GM10266 (cell line): ENCODE data around the gene BICDL1.

Experiments used
- DNase-seq: peaks from one replicate; pipeline ENCODE4 v3.0.0; 2012; ENCODE audit errors: extremely low spot score
- CTCF ChIP-seq: IDR thresholded peaks from 2 replicates; pipeline ENCODE4 v1.5.1; 2012; ENCODE audit warnings: mild to moderate bottlenecking, low read depth; ENCODE audit not compliant: control insufficient read depth, insufficient read depth; ENCODE audit errors: missing control alignments

BICDL1 gene

GRCh38 chr12:120137833-120138232 lies 148.8 kb downstream of the BICDL1 start:
- no peak for DNase-seq
- no peak for TF ChIP-seq CTCF

GRCh38 chr12:120138366-120138765 lies 149.3 kb downstream of the BICDL1 start:
- DNase-seq: no peak
- TF ChIP-seq CTCF: no peak

GRCh38 chr12:120139958-120140357 lies 150.9 kb downstream of the BICDL1 start:
- no peak for TF ChIP-seq CTCF
- DNase-seq: no peak

GRCh38 chr12:120140603-120141002 lies 151.6 kb downstream of the BICDL1 start:
- TF ChIP-seq CTCF: no peak
- DNase-seq: no peak

- no peak for DNase-seq
- no peak for TF ChIP-seq CTCF
Observed at GRCh38 chr12:120141336-120141735, 152.3 kb downstream of the BICDL1 start.

- DNase-seq: no peak
- TF ChIP-seq CTCF: no peak
Observed at GRCh38 chr12:120142231-120142877, 153.3 kb downstream of the BICDL1 start.
